ENCODE results near the gene MRGPRF. TPM values are rescaled to one million over a fixed set of nuclear protein-coding genes. Genes with fewer than 3 reads are reported as not detected.
"Not testable (repeated sequence)": the region's sequence is repeated elsewhere in the genome, so short reads cannot be mapped to it uniquely, and the experiment has no call there.

Gene MRGPRF
- total RNA-seq, 2 donors from 2014 or later = 10.8 to 17.6 TPM

DNA sequence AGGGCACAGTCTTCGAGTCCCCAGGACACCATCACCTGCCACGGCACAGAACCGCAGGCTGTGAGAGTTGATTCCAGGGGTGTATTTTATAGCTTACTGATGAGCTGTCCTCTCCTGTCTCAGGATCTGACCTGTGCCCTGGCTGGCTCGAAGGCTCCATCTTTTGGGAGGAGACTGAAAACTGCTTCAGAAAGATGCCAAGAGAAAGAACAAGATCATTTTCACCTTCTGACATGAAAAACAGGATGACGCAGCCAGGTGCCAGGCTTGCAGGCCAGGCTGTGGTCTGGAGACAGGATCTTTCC lies 34.5 kb downstream of the MRGPRF start:
- no peak for DNase-seq (ENCODE audit: low spot score)
- TF ChIP-seq, protein P1, sequence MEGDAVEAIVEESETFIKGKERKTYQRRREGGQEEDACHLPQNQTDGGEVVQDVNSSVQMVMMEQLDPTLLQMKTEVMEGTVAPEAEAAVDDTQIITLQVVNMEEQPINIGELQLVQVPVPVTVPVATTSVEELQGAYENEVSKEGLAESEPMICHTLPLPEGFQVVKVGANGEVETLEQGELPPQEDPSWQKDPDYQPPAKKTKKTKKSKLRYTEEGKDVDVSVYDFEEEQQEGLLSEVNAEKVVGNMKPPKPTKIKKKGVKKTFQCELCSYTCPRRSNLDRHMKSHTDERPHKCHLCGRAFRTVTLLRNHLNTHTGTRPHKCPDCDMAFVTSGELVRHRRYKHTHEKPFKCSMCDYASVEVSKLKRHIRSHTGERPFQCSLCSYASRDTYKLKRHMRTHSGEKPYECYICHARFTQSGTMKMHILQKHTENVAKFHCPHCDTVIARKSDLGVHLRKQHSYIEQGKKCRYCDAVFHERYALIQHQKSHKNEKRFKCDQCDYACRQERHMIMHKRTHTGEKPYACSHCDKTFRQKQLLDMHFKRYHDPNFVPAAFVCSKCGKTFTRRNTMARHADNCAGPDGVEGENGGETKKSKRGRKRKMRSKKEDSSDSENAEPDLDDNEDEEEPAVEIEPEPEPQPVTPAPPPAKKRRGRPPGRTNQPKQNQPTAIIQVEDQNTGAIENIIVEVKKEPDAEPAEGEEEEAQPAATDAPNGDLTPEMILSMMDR (IDR thresholded peaks at IDR 0.05) = no peak
- no peaks in the 10 kb centered on the region for H3K36me3 ChIP-seq

DNA sequence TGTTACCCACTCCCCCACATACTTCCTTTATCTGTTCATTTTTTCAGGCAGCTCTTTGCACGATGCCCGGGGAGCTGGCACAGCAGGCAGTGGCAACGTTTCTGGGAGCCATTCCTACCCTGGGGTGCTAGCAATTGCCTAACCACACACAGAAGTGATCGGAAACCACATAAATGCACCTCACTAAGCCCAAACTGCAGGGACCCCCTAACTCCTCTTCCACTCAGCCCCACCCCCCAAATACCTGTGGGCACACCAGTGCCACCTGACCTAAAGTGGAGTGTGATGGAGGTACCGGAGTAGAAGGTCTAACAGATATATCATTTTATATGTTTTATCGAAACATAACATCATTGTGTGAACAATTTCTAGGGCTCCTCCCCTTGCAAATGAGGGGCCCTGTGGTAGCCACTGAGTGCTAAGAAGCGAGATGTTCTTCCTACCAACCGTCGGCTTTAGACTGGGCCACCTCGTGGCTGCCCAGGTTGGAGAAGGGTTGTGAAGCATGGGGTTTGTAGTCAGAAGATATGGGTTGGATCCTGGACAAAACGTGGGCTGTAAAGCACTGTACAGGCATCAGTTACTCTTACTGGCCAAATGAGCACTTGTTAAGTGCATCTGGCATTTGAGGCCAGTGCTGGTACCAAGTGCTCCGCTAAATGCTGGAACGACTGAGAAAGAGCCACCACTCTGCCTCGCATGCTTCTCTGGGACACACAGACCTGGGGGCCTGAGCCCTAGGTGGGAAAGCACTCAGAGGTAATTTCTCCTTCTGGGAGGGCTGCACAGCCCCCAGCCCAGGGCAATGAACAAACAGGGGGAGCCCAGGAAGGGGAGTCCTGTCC lies 35.0 kb downstream of the MRGPRF start:
- no peaks in the 10 kb centered on the region for H3K27me3 ChIP-seq
- H3K4me1 ChIP-seq = peaks cover 0 to 13% of the 10 kb centered on the region in 2 donors
- H3K9me3 ChIP-seq = no peaks in the 10 kb centered on the region
- no peak overlapping the region for H3K4me3 ChIP-seq
- no peak for DNase-seq (ENCODE audit: low spot score)
- H3K36me3 ChIP-seq = no peaks in the 10 kb centered on the region
- H3K27ac ChIP-seq = no peak overlapping the region
- TF ChIP-seq, protein P1 (IDR thresholded peaks at IDR 0.05) = no peak

More for the DNA sequence above, 34.5 kb downstream of the MRGPRF start:
- Histone ChIP-seq H3K27ac (no peak overlapping the region), H3K9me3 (no peaks in the 10 kb centered on the region), H3K4me3 (no peak overlapping the region), H3K27me3 (no peaks in the 10 kb centered on the region), H3K4me1 (peaks cover 0 to 13% of the 10 kb centered on the region in 2 donors)

DNA sequence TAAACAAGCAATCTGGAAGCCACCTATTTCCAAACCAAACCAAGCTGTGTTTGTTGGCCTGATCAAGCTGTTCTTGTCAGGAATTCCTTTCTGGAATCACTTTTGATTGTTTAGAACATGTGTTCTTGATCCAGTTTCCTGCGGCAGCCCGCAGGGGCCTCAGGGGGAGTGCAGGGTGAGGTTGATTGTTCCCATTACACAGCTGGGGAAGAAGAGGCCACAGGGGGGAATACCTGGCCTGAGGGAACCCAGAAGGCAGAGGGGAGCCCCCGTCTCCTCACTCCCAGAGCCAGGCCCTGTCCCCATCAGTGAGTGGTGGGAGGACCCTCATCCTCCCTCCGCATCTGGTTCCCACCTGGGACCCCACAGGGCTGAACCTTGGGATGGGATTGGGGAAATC lies 36.5 kb downstream of the MRGPRF start:
- Histone ChIP-seq H3K9me3 (no peaks in the 10 kb centered on the region), H3K4me1 (peaks cover 0 to 13% of the 10 kb centered on the region in 2 donors), H3K4me3 (no peak overlapping the region), H3K36me3 (no peaks in the 10 kb centered on the region), H3K27me3 (no peaks in the 10 kb centered on the region), H3K27ac (no peak overlapping the region)
- TF ChIP-seq, protein P1 (IDR thresholded peaks at IDR 0.05) = no peak
- no peak for DNase-seq (ENCODE audit: low spot score)

DNA sequence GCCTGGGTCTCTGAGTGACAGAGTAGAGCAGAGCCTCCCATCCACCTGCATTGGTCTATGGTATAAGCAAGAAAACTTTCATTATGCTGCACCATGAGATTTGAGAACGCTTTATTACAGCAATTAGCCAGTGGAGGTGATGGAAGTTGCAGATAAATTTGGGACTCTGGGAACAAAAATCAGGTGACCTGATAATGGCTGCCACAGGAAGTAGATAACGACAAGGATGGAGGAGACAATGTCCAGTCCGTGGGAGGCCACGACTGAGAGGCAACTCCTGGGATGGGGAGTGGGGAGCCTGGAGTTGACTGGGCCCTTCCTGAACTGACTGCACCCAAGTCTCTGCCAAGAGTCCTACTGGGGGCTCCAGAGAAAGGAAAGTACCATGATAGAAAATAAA lies 37.0 kb downstream of the MRGPRF start:
- Histone ChIP-seq H3K36me3 (no peaks in the 10 kb centered on the region), H3K4me3 (no peak overlapping the region), H3K4me1 (peaks cover 0 to 13% of the 10 kb centered on the region in 2 donors), H3K27ac (no peak overlapping the region), H3K27me3 (no peaks in the 10 kb centered on the region), H3K9me3 (no peaks in the 10 kb centered on the region)
- TF ChIP-seq, protein P1 (IDR thresholded peaks at IDR 0.05) = no peak
- no peak for DNase-seq (ENCODE audit: low spot score)

DNA sequence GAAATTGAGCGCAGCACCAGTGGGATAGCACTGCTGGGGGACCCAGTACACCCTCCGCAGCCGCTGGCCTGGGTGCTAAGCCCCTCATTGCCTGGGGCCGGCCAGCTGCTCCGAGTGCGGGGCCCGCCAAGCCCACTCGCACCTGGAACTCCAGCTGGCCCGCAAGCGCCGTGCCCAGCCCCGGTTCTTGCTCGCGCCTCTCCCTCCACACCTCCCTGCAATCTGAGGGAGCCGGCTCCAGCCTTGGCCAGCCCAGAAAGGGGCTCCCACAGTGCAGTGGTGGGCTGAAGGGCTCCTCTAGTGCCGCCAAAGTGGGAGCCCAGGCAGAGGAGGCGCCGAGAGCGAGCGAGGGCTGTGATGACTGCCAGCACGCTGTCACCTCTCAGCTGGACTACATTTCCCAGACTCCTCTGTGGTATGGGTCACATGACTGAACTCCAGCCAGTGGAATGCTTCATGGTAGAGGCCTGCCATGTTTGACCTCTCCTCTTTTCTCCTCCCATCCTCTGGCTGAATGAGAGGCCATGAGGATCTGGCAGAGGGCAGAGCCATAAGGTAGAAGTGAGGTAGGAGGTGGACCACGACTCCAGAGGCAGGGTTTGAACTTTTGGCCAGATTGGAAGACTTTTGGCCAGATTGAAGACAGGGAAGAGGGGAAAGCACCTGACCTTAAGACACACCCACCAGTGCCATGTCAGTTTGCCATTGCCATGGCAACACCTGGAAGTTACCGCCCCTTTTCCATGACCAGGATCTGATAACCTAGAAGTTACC lies 38.4 kb downstream of the MRGPRF start:
- TF ChIP-seq, protein P1 (IDR thresholded peaks at IDR 0.05) = no peak
- no peaks in the 10 kb centered on the region for H3K36me3 ChIP-seq
- no peaks in the 10 kb centered on the region for H3K27me3 ChIP-seq
- H3K4me3 ChIP-seq = no peak overlapping the region
- H3K9me3 ChIP-seq = no peaks in the 10 kb centered on the region
- peaks cover 0 to 13% of the 10 kb centered on the region in 2 donors for H3K4me1 ChIP-seq
- DNase-seq (ENCODE audit: low spot score) = no peak
- no peak overlapping the region for H3K27ac ChIP-seq

DNA sequence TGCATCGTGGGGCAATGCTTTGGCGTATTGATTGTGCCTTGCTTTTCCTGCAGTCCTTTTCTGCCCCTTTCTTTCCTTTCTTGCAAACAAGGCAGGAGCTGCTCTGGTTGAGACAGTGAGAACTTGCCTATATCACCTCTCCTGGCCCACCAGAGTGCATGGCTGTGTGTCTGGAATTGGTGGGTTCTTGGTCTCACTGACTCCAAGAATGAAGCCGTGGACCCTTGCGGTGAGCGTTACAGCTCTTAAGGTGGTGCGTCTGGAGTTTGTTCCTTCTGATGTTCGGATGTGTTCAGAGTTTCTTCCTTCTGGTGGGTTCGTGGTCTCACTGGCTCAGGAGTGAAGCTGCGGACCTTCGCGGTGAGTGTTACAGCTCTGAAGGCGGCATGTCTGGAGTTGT lies 39.3 kb downstream of the MRGPRF start:
- not testable (repeated sequence) for H3K27ac ChIP-seq; DNase-seq (ENCODE audit: low spot score); H3K36me3 ChIP-seq; H3K4me1 ChIP-seq; H3K4me3 ChIP-seq; H3K9me3 ChIP-seq; H3K27me3 ChIP-seq

Measured in right atrium auricular region (tissue), 2 donors.